Caco-2 (cell line): ENCODE results near the gene NDUFC1. TPM values are rescaled to one million over a fixed set of nuclear protein-coding genes. Genes with fewer than 3 reads are reported as not detected.

ENCODE experiments used
- BruUV-seq: library from RNA; stranded (reverse); fragments of 400-500 nt; replicated peaks from 2 replicates; lab custom pipeline; 2021; lab: Mats Ljungman, UMichigan
- CTCF ChIA-PET: fragments of 300-600 bp; sonication (Branson Sonifier 250); formaldehyde crosslinking; loops from one replicate; lab custom pipeline; 2022; ENCODE audit warnings: antibody characterized with exemption; lab: Charles Lee
- POLR2A ChIA-PET: fragments of 300-600 bp; sonication (Branson Sonifier 250); formaldehyde crosslinking; loops from one replicate; lab custom pipeline; 2022; ENCODE audit warnings: antibody characterized with exemption; lab: Charles Lee
- DNase-seq, 2 experiments: peaks; one replicate each; pipeline versions ENCODE4 v3.0.0 to v3.0.0-alpha.2; 2020 to 2022
- H3K27me3 ChIP-seq: replicated peaks from 2 replicates; pipeline ENCODE4 v1.6.0; 2011; ENCODE audit warnings: low read length; ENCODE audit not compliant: control insufficient read depth, insufficient read depth
- H3K36me3 ChIP-seq: 2 replicates; pipeline ENCODE4 v1.5.1; 2011; ENCODE audit warnings: low read length; ENCODE audit not compliant: control insufficient read depth, insufficient read depth
- H3K4me1 ChIP-seq: fragments of 250-450 bp; sonication (Bioruptor Pico); 2 replicates; pipeline ENCODE4 v1.5.1; 2020; ENCODE audit warnings: mild to moderate bottlenecking
- H3K4me3 ChIP-seq: 2 replicates; pipeline ENCODE4 v1.5.1; 2011; ENCODE audit warnings: low read depth, mild to moderate bottlenecking, control low read depth, low read length
- H3K9me3 ChIP-seq: fragments of 250-450 bp; sonication (Bioruptor Pico); 2 replicates; pipeline ENCODE4 v1.5.1; 2020; ENCODE audit warnings: mild to moderate bottlenecking, moderate library complexity
- H3K27ac Mint-ChIP-seq: one replicate; pipeline ENCODE4 v1.8.0; 2022; ENCODE audit warnings: mixed read lengths; ENCODE audit not compliant: unreplicated experiment
- H3K27me3 Mint-ChIP-seq: one replicate; pipeline ENCODE4 v1.8.0; 2022; ENCODE audit warnings: mixed read lengths; ENCODE audit not compliant: insufficient read depth, unreplicated experiment
- H3K36me3 Mint-ChIP-seq: one replicate; pipeline ENCODE4 v1.8.0; 2022; ENCODE audit warnings: mild to moderate bottlenecking, mixed read lengths; ENCODE audit not compliant: insufficient read depth, unreplicated experiment
- H3K4me1 Mint-ChIP-seq: one replicate; pipeline ENCODE4 v1.8.0; 2022; ENCODE audit warnings: low read depth, mixed read lengths; ENCODE audit not compliant: unreplicated experiment
- H3K4me3 Mint-ChIP-seq: one replicate; pipeline ENCODE4 v1.8.0; 2022; ENCODE audit warnings: mild to moderate bottlenecking, moderate library complexity, mixed read lengths; ENCODE audit not compliant: unreplicated experiment
- H3K9me3 Mint-ChIP-seq: one replicate; pipeline ENCODE4 v1.8.0; 2022; ENCODE audit warnings: mixed read lengths; ENCODE audit not compliant: unreplicated experiment
- intact Hi-C: fragments of 100-400 bp; cut with micrococcal nuclease; formaldehyde crosslinking; loops from one replicate; pipeline ENCODE4 v1.10.0; 2022; ENCODE audit not compliant: unreplicated experiment
- total RNA-seq: library from RNA; stranded (reverse); gene quantifications from 2 replicates; pipeline ENCODE4 v1.2.3, GENCODE V29; 2022
- TF ChIP-seq, protein P1 (sequence below), 2 experiments: fragments of 200-600 bp in 1 of 2; IDR thresholded peaks; 1 replicate in 1 of 2; 2 replicates in 1 of 2; pipeline versions ENCODE4 v1.5.1 to v1.8.0; 2011 to 2022; ENCODE audit warnings: antibody characterized with exemption in 1 of 2, control low read depth in 1 of 2, inconsistent platforms in 1 of 2, low read depth in 1 of 2, low read length in 1 of 2, mild to moderate bottlenecking in 1 of 2, moderate library complexity in 1 of 2; ENCODE audit not compliant: insufficient read depth in 1 of 2, severe bottlenecking in 1 of 2, unreplicated experiment in 1 of 2

Gene NDUFC1
- total RNA-seq, 1 experiment from 2014 or later = 69.4 TPM

DNA sequence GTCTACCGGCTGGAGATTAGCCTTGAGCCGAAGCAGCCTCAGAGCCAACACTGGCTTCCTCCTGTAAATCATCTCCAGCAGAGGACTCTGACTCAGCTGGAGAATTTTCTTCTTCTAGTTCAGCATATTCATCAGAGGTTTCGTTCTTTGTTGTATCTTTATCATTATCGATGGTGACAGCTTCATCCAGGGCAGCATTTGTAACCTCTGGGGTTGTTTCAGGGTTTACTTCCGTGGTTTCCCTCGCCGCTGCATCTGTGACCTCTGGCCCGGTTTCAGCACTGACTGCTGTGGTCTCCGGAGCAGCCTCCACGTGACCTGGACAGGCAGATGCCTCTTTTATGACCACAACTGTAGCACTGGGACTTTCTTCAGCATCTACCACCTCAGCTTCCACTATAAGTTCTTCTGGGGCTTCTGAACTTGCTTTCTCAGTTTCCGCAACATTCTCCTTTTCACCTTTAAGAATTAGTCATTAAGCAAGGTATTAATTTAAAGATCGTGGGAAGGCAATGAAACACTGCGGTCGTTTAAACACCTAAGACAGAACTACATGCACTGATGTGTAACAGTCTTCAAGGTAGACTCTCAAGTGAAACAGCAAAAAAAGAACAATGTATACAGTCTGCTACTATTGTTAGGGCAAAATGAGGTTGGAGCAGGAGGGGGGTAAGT lies 35.6 kb downstream of the NDUFC1 start:
- CTCF ChIA-PET = no interaction called here
- Mint-ChIP-seq H3K36me3 (no peaks in the 10 kb centered on the region), H3K4me1 (peaks cover 17% of the 10 kb centered on the region), H3K9me3 (no peaks in the 10 kb centered on the region), H3K27me3 (no peaks in the 10 kb centered on the region), H3K27ac (peak overlapping the region; percentile 85), H3K4me3 (peak overlapping the region; percentile 83)
- no TSS peak for BruUV-seq
- peak; percentile 73 to 82 for DNase-seq
- TF ChIP-seq, protein P1, sequence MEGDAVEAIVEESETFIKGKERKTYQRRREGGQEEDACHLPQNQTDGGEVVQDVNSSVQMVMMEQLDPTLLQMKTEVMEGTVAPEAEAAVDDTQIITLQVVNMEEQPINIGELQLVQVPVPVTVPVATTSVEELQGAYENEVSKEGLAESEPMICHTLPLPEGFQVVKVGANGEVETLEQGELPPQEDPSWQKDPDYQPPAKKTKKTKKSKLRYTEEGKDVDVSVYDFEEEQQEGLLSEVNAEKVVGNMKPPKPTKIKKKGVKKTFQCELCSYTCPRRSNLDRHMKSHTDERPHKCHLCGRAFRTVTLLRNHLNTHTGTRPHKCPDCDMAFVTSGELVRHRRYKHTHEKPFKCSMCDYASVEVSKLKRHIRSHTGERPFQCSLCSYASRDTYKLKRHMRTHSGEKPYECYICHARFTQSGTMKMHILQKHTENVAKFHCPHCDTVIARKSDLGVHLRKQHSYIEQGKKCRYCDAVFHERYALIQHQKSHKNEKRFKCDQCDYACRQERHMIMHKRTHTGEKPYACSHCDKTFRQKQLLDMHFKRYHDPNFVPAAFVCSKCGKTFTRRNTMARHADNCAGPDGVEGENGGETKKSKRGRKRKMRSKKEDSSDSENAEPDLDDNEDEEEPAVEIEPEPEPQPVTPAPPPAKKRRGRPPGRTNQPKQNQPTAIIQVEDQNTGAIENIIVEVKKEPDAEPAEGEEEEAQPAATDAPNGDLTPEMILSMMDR (IDR thresholded peaks at IDR 0.05; ENCODE audit: insufficient read depth in 1 of 2, low read depth in 1 of 2, low read length in 1 of 2, severe bottlenecking in 1 of 2, unreplicated experiment in 1 of 2) = no peak
- POLR2A ChIA-PET = interaction anchor here (0.5 to 1.3 kb wide), 2 partner anchors 29 to 90 kb away, joined by 3 to 4 read pairs; partner anchors contain the start of gene ELF2
- Histone ChIP-seq H3K4me1 (peaks cover 18% of the 10 kb centered on the region), H3K4me3 (peak overlapping the region; percentile 31), H3K27me3 (no peaks in the 10 kb centered on the region), H3K9me3 (no peaks in the 10 kb centered on the region), H3K36me3 (no peaks in the 10 kb centered on the region)
- intact Hi-C loops = loop anchor here (1.0 kb wide), 2 partner anchors 29 to 37 kb away; no protein-coding TSS in a partner anchor

DNA sequence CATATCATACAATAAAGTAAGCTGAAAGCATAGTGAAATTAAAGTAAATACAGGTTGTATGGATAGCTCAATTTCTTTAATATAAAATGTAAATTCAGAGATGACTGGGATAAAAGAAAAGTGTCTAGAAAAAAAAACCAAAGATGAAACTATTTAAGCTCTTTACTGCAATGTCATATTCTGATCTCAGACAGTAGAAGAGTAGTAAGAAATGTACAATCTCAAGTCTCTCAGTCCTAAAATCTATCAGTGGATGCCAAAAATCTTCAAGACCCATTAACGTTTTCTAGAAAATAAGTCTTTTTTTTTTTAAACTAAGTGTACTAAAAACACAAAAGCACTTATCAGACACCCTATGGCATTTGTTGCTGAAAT lies 36.1 kb downstream of the NDUFC1 start:
- POLR2A ChIA-PET = interaction anchor here (1.3 kb wide), 1 partner anchor 29 kb away, joined by 3 read pairs; no protein-coding TSS in a partner anchor
- peak overlapping the region; percentile 83 for H3K4me3 Mint-ChIP-seq
- H3K27me3 Mint-ChIP-seq = no peaks in the 10 kb centered on the region
- DNase-seq = no peak
- peaks cover 17% of the 10 kb centered on the region for H3K4me1 Mint-ChIP-seq
- Histone ChIP-seq H3K36me3 (no peaks in the 10 kb centered on the region), H3K27me3 (no peaks in the 10 kb centered on the region), H3K4me1 (peaks cover 18% of the 10 kb centered on the region), H3K4me3 (peak overlapping the region; percentile 31), H3K9me3 (no peaks in the 10 kb centered on the region)
- BruUV-seq = TSS peak; percentile 84
- H3K27ac Mint-ChIP-seq = peak overlapping the region; percentile 85
- CTCF ChIA-PET = no interaction called here
- intact Hi-C loops = loop anchor here (1.0 kb wide), 2 partner anchors 29 to 37 kb away; no protein-coding TSS in a partner anchor
- no peaks in the 10 kb centered on the region for H3K36me3 Mint-ChIP-seq
- no peaks in the 10 kb centered on the region for H3K9me3 Mint-ChIP-seq
- TF ChIP-seq, protein P1 (IDR thresholded peaks at IDR 0.05; ENCODE audit: insufficient read depth in 1 of 2, low read depth in 1 of 2, low read length in 1 of 2, severe bottlenecking in 1 of 2, unreplicated experiment in 1 of 2) = no peak

DNA sequence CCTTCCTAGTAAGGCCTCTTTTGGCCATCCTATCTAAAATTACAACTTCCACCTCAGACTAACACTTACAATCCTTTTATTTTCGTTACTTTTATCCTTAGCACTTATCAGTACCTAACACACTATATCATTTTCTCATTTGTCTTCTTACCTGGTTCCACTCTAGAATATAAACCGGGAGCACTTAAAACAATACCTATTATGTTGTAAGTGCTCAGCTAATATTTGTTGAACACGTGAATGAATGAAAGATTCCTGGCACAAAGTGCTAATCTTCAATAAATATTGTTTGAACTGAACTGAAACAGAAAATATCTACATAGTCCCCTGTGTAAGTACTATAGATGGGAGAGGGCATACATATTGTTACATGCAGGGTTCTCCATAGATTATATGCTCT lies 36.6 kb downstream of the NDUFC1 start:
- TF ChIP-seq, protein P1 (IDR thresholded peaks at IDR 0.05; ENCODE audit: insufficient read depth in 1 of 2, low read depth in 1 of 2, low read length in 1 of 2, severe bottlenecking in 1 of 2, unreplicated experiment in 1 of 2) = no peak
- no peaks in the 10 kb centered on the region for H3K36me3 ChIP-seq
- H3K27ac Mint-ChIP-seq = peak overlapping the region; percentile 15
- no peak for DNase-seq
- intact Hi-C loops = loop anchor here (1.0 kb wide), 2 partner anchors 30 to 36 kb away; no protein-coding TSS in a partner anchor
- H3K4me3 Mint-ChIP-seq = no peak overlapping the region
- H3K9me3 Mint-ChIP-seq = no peaks in the 10 kb centered on the region
- peaks cover 18% of the 10 kb centered on the region for H3K4me1 ChIP-seq
- H3K4me3 ChIP-seq = no peak overlapping the region
- no peaks in the 10 kb centered on the region for H3K36me3 Mint-ChIP-seq
- BruUV-seq = no TSS peak
- H3K27me3 Mint-ChIP-seq = no peaks in the 10 kb centered on the region
- ChIA-PET CTCF (no interaction called here), POLR2A (interaction anchor here (1.3 kb wide), 1 partner anchor 30 kb away, joined by 3 read pairs; no protein-coding TSS in a partner anchor)
- H3K4me1 Mint-ChIP-seq = peaks cover 17% of the 10 kb centered on the region
- H3K27me3 ChIP-seq = no peaks in the 10 kb centered on the region
- no peaks in the 10 kb centered on the region for H3K9me3 ChIP-seq
